Spleen (tissue), 11 donors: ENCODE measurements around the gene GSX1. TPM values are rescaled to one million over a fixed set of nuclear protein-coding genes. Genes with fewer than 3 reads are reported as not detected.

ENCODE experiments used
- DNase-seq: peaks from one replicate; pipeline ENCODE4 v3.0.0-alpha.2; 2020
- H3K27ac ChIP-seq, 8 donors: fragments of 200-600 bp; sonication (generic) in 7 of 8; 1 replicate in 4 of 8; 2 replicates in 4 of 8; pipeline versions ENCODE4 v1.5.0 to v1.8.0; 2016 to 2021; ENCODE audit warnings: inconsistent platforms in 4 of 8, mild to moderate bottlenecking in 4 of 8, moderate library complexity in 1 of 8
- H3K27me3 ChIP-seq, 7 donors: fragments of 200-600 bp; sonication (generic) in 6 of 7; replicated peaks in 1 of 7; 1 replicate in 4 of 7; 2 replicates in 3 of 7; pipeline versions ENCODE4 v1.5.0 to v1.8.0; 2016 to 2021; ENCODE audit warnings: inconsistent platforms in 3 of 7, mild to moderate bottlenecking in 1 of 7
- H3K36me3 ChIP-seq, 6 donors: fragments of 200-600 bp; sonication (generic) in 5 of 6; 1 replicate in 4 of 6; 2 replicates in 2 of 6; pipeline versions ENCODE4 v1.5.0 to v1.8.0; 2016 to 2021; ENCODE audit warnings: inconsistent platforms in 2 of 6
- H3K4me1 ChIP-seq, 6 donors: fragments of 200-600 bp; sonication (generic) in 5 of 6; 1 replicate in 3 of 6; 2 replicates in 3 of 6; pipeline versions ENCODE4 v1.5.0 to v1.8.0; 2016 to 2021; ENCODE audit warnings: inconsistent platforms in 3 of 6
- H3K4me3 ChIP-seq, 8 donors: fragments of 200-600 bp; sonication (generic) in 7 of 8; 1 replicate in 4 of 8; 2 replicates in 4 of 8; pipeline versions ENCODE4 v1.5.0 to v1.8.0; 2016 to 2021; ENCODE audit warnings: inconsistent platforms in 4 of 8, mild to moderate bottlenecking in 4 of 8, moderate library complexity in 2 of 8
- H3K9me3 ChIP-seq, 8 donors: fragments of 200-600 bp; sonication (generic) in 7 of 8; 1 replicate in 4 of 8; 2 replicates in 4 of 8; pipeline versions ENCODE4 v1.5.0 to v1.8.0; 2016 to 2021; ENCODE audit warnings: inconsistent platforms in 4 of 8
- POLR2A ChIP-seq, 3 donors: fragments of 450-650 bp; IDR thresholded peaks; one replicate each; pipeline ENCODE4 v1.5.1; 2017; ENCODE audit warnings: antibody characterized with exemption in 3 of 3, mild to moderate bottlenecking in 1 of 3
- POLR2AphosphoS5 ChIP-seq, 3 donors: sonication (generic); formaldehyde crosslinking; IDR thresholded peaks; one replicate each; pipeline ENCODE4 v1.5.1; 2017; ENCODE audit warnings: antibody characterized with exemption in 3 of 3
- WGBS, 5 donors: extraction: QIAGEN DNeasy Blood & Tissue Kit in 3 of 5; methylation state at CpG; one replicate each; pipeline versions ENCODE4 v1.1.5 to v1.1.7; 2013 to 2018; 5-methylcytosine and 5-hydroxymethylcytosine counted together
- intact Hi-C: fragments of 100-400 bp; cut with DNase I; formaldehyde crosslinking; loops from one replicate; pipeline ENCODE4 v1.15.0; 2023; ENCODE audit warnings: low total_unique reads
- polyA plus RNA-seq, 3 donors: library from polyadenylated mRNA; stranded (reverse); fragments of 200-250 nt; gene quantifications; one replicate each; pipeline ENCODE4 v1.2.1, GENCODE V29; 2013
- total RNA-seq, 7 donors: library from RNA; depleted of rRNA in 3 of 7; stranded (reverse); fragments of >200 nt in 3 of 7; fragmentation: NEBNext Ultra II Directional in 4 of 7; extraction: Animal tissue kit (Norgen Biotek cat#: 25700) in 4 of 7; gene quantifications; one replicate each; pipeline versions ENCODE4 v1.1.0 to v1.2.1, GENCODE V29; 2016 to 2021
- TF ChIP-seq, protein P1 (sequence below), 11 experiments: fragments of 200-600 bp in 7 of 11; fragments of 450-650 bp in 4 of 11; sonication (generic) in 4 of 11; IDR thresholded peaks in 8 of 11; conservative IDR thresholded peaks in 3 of 11; 1 replicate in 7 of 11; 2 replicates in 4 of 11; pipeline versions ENCODE4 v1.4.0 to v1.8.0; 2016 to 2021; ENCODE audit warnings: antibody characterized with exemption in 11 of 11, inconsistent platforms in 4 of 11, mild to moderate bottlenecking in 1 of 11
- donor health status: healthy with polysubstance abuse.
- donor health status: DM: no; HTN: no; CAD: no; lungs with moderate emphysema.
- donor health status: DM: no; HTN: no; CAD: no.
- donor health status: Bipolar disorder and iron deficiency.
- donor health status: healthy.
- donor health status: DM: no; HTN: no; CAD: no.
- donor health status: DM: yes; HTN: yes; CAD: no.

GSX1 gene
- total and polyA plus RNA-seq, 10 donors = not detected

DNA sequence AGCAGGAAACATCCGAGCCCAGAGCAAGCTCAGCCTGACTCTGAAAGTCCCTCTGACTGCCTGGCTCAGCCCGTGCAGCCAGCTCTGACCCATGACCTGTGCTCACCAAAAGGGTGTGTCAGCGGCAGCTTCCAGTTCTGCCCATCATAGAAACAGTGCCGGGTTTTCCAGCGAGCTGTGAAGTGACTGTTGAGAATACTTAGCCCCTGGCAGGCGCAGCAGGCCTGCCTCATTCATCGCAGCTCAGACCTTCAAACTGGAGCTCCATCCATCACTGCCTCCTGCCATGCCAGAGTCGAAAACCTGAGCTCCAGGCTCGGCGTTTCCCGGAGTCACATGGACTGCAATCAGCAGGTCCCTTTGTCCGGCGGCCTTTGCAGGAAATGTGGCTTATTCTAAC is 16.3 kb upstream of the GSX1 start:
- no peaks in the 10 kb centered on the region for H3K4me1 ChIP-seq
- no peak for DNase-seq
- no peak overlapping the region for H3K27ac ChIP-seq
- TF ChIP-seq POLR2AphosphoS5 (IDR thresholded peaks at IDR 0.05) (no peak), POLR2A (IDR thresholded peaks at IDR 0.05) (no peak)
- TF ChIP-seq, protein P1, sequence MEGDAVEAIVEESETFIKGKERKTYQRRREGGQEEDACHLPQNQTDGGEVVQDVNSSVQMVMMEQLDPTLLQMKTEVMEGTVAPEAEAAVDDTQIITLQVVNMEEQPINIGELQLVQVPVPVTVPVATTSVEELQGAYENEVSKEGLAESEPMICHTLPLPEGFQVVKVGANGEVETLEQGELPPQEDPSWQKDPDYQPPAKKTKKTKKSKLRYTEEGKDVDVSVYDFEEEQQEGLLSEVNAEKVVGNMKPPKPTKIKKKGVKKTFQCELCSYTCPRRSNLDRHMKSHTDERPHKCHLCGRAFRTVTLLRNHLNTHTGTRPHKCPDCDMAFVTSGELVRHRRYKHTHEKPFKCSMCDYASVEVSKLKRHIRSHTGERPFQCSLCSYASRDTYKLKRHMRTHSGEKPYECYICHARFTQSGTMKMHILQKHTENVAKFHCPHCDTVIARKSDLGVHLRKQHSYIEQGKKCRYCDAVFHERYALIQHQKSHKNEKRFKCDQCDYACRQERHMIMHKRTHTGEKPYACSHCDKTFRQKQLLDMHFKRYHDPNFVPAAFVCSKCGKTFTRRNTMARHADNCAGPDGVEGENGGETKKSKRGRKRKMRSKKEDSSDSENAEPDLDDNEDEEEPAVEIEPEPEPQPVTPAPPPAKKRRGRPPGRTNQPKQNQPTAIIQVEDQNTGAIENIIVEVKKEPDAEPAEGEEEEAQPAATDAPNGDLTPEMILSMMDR (IDR thresholded peaks at IDR 0.05 in 8 of 11, conservative IDR thresholded peaks at IDR 0.05 in 3 of 11) = no peak
- intact Hi-C loops = no loop called here
- peaks cover 0 to 75% (median 4%) of the 10 kb centered on the region in 7 donors for H3K27me3 ChIP-seq
- no peaks in the 10 kb centered on the region for H3K9me3 ChIP-seq
- WGBS, 5 donors = 21 to 28% (median 25%) methylated on average over 9 to 13 of the region's 13 CpGs
- H3K36me3 ChIP-seq = no peaks in the 10 kb centered on the region
- H3K4me3 ChIP-seq = no peak overlapping the region

DNA sequence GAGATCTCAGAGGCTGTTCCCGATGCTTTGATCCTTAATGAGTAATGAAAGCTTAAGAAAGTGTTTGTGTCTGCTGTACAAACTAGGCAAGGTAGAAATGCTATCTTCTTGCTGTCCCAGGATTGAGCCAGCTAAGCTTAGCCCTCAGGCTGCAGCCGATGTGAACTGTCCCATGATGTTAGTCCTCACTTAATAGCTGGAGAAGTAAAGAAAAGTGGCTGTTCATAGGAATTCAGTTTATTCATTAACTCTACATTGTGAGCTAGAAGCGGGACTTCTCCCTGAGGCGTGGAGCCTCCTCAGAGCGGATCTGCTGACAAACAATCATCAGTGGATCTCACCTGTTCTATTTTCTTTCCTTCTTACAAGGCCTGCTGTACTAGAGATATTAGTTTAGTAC is 10.1 kb upstream of the GSX1 start:
- H3K4me3 ChIP-seq = no peak overlapping the region
- no peak for DNase-seq
- no peaks in the 10 kb centered on the region for H3K4me1 ChIP-seq
- TF ChIP-seq POLR2A (IDR thresholded peaks at IDR 0.05) (no peak), POLR2AphosphoS5 (IDR thresholded peaks at IDR 0.05) (no peak)
- TF ChIP-seq, protein P1 (IDR thresholded peaks at IDR 0.05 in 8 of 11, conservative IDR thresholded peaks at IDR 0.05 in 3 of 11) = no peak
- H3K36me3 ChIP-seq = no peaks in the 10 kb centered on the region
- H3K27ac ChIP-seq = no peak overlapping the region
- peaks cover 0 to 8% (median 0%) of the 10 kb centered on the region in 8 donors for H3K9me3 ChIP-seq
- H3K27me3 ChIP-seq = peaks cover 0 to 63% (median 13%) of the 10 kb centered on the region in 7 donors
- intact Hi-C loops = no loop called here
- 79 to 90% (median 86%) methylated on average over 5 of the region's 5 CpGs for WGBS, 5 donors

DNA sequence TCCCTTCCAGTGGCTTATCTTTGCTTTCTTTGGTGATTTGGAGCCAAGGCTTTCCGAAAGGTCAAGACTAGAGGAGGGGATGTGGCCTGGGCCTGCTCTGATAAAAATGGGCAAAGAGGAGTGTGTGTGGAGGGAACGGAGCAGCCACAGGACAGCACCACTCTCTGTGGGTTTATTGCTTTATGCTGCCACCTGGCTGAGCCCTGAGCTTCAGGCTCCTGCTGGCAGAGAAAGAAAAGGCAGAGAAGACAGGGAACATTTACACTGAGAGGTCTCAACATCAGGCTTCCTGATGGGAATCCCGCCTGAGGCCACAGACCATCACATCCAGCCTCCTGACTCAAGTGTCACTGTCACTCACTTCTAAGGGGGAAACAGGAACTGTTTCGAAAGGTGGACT is 9.2 kb upstream of the GSX1 start:
- WGBS, 5 donors = 29 to 54% (median 47%) methylated on average over 4 of the region's 4 CpGs
- no peak for DNase-seq
- intact Hi-C loops = no loop called here

DNA sequence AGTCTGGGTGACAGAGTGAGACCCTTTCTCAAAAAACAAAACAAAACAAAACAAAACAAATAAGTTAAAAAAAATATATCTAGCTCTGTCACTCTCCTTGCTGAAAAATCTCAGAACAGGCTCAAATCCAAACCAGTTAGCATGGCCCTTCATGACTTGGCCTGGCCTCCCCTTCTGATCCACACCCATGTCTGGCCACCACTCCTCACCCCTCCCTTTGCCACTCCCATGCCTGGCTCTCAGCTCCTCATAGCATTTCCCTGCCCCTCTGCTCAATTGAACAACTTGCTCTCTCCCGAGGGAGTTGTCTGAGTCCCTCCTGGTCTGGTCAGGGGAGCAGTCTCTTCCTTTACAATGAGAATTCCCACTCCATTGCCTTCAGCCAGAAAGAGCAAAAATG is 4.0 kb upstream of the GSX1 start:
- peaks cover 0 to 14% (median 0%) of the 10 kb centered on the region in 8 donors for H3K9me3 ChIP-seq
- intact Hi-C loops = no loop called here
- TF ChIP-seq, protein P1 (IDR thresholded peaks at IDR 0.05 in 8 of 11, conservative IDR thresholded peaks at IDR 0.05 in 3 of 11) = no peak
- TF ChIP-seq POLR2A (IDR thresholded peaks at IDR 0.05) (no peak), POLR2AphosphoS5 (IDR thresholded peaks at IDR 0.05) (no peak)
- H3K36me3 ChIP-seq = no peaks in the 10 kb centered on the region
- no peak for DNase-seq
- peaks cover 11 to 79% (median 61%) of the 10 kb centered on the region in 7 donors for H3K27me3 ChIP-seq
- peaks cover 17 to 45% (median 40%) of the 10 kb centered on the region in 6 donors for H3K4me1 ChIP-seq
- H3K27ac ChIP-seq = no peak overlapping the region
- WGBS, 5 donors = 30 to 59% (median 40%) methylated on average over 1 of the region's 1 CpG
- no peak overlapping the region for H3K4me3 ChIP-seq

More for the DNA sequence above, 9.2 kb upstream of the GSX1 start:
- Histone ChIP-seq H3K27ac (no peak overlapping the region), H3K4me1 (no peaks in the 10 kb centered on the region), H3K27me3 (peaks cover 0 to 66% (median 16%) of the 10 kb centered on the region in 7 donors), H3K9me3 (peaks cover 0 to 8% (median 0%) of the 10 kb centered on the region in 8 donors), H3K36me3 (no peaks in the 10 kb centered on the region), H3K4me3 (no peak overlapping the region)
- TF ChIP-seq, protein P1 (IDR thresholded peaks at IDR 0.05 in 8 of 11, conservative IDR thresholded peaks at IDR 0.05 in 3 of 11) = no peak
- TF ChIP-seq POLR2A (IDR thresholded peaks at IDR 0.05) (no peak), POLR2AphosphoS5 (IDR thresholded peaks at IDR 0.05) (no peak)
